Upper lobe of right lung (tissue), 1 donor: ENCODE data around the gene UNC5C. TPM values are rescaled to one million over a fixed set of nuclear protein-coding genes. Genes with fewer than 3 reads are reported as not detected.
A peak's percentile ranks its signal among the peaks of the same experiment; 100 is the strongest.

ENCODE experiments used
- ATAC-seq: fragments of 200-7000 bp; cut with Tn5 transposase; one replicate; pipeline ENCODE4 v1.9.1; 2020; ENCODE audit warnings: mild to moderate bottlenecking, moderate library complexity
- DNase-seq: peaks from one replicate; pipeline ENCODE4 v3.0.0-alpha.2; 2020
- H3K27ac ChIP-seq: fragments of 200-600 bp; one replicate; pipeline ENCODE4 v1.8.0; 2022
- H3K27me3 ChIP-seq: fragments of 200-600 bp; one replicate; pipeline ENCODE4 v1.8.0; 2022; ENCODE audit warnings: mild to moderate bottlenecking
- H3K36me3 ChIP-seq: fragments of 200-600 bp; one replicate; pipeline ENCODE4 v1.8.0; 2022
- H3K4me1 ChIP-seq: fragments of 200-600 bp; one replicate; pipeline ENCODE4 v1.8.0; 2022
- H3K4me3 ChIP-seq: fragments of 200-600 bp; one replicate; pipeline ENCODE4 v1.8.0; 2022; ENCODE audit warnings: mild to moderate bottlenecking
- H3K9me3 ChIP-seq: fragments of 200-600 bp; one replicate; pipeline ENCODE4 v1.8.0; 2022
- CTCF ChIP-seq: fragments of 200-600 bp; IDR thresholded peaks from one replicate; pipeline ENCODE4 v1.8.0; 2022; ENCODE audit warnings: antibody characterized with exemption
- intact Hi-C: fragments of 100-400 bp; cut with DNase I; formaldehyde crosslinking; loops from one replicate; pipeline ENCODE4 v1.11.0; 2022
- total RNA-seq: library from RNA; stranded (reverse); fragmentation: NEBNext Ultra II Directional; extraction: Animal tissue kit (Norgen Biotek cat#: 25700); gene quantifications from one replicate; pipeline ENCODE4 v1.2.1, GENCODE V29; 2021
- donor health status: DM: no; HTN: yes; CAD: no; lungs with severe emphysema.

UNC5C gene
- total RNA-seq, 1 donor from 2014 or later = 6.7 TPM

DNA sequence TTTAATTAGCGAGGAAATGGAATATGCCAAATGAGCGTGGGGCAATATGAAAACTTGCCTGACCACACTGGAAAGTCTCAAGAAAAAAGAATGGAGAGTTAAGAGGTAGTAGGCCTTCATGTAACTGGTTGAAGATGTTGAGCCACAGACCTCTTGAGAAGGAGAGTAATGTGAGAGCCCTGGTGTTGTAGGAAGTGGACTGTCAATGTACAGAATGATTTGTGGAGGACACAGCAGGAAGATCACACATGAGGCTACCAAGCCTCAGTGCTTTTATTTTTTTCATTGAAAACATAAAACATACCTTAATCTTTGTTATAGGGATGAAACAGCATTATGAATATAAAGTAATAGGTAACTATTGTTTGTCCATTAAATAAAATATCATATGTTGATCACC lies 331.6 kb downstream of the UNC5C start:
- Histone ChIP-seq H3K9me3 (no peaks in the 10 kb centered on the region), H3K4me1 (no peaks in the 10 kb centered on the region), H3K36me3 (no peaks in the 10 kb centered on the region), H3K27me3 (no peaks in the 10 kb centered on the region), H3K4me3 (no peak overlapping the region), H3K27ac (no peak overlapping the region)
- intact Hi-C loops = no loop called here
- DNase-seq (no peak), ATAC-seq (no peak)
- no peak for TF ChIP-seq CTCF

GRCh38 chr4:95216636-95217035 lies 332.1 kb downstream of the UNC5C start:
- intact Hi-C loops = no loop called here
- H3K9me3 ChIP-seq = no peaks in the 10 kb centered on the region
- no peaks in the 10 kb centered on the region for H3K36me3 ChIP-seq
- ATAC-seq (no peak), DNase-seq (no peak)
- no peaks in the 10 kb centered on the region for H3K4me1 ChIP-seq
- no peaks in the 10 kb centered on the region for H3K27me3 ChIP-seq
- no peak overlapping the region for H3K4me3 ChIP-seq
- no peak for TF ChIP-seq CTCF
- no peak overlapping the region for H3K27ac ChIP-seq

- H3K36me3 ChIP-seq = no peaks in the 10 kb centered on the region
- H3K4me1 ChIP-seq = no peaks in the 10 kb centered on the region
- DNase-seq (no peak), ATAC-seq (peak; percentile 50)
- no peak for TF ChIP-seq CTCF
- intact Hi-C loops = no loop called here
- H3K9me3 ChIP-seq = no peaks in the 10 kb centered on the region
- H3K4me3 ChIP-seq = no peak overlapping the region
- no peak overlapping the region for H3K27ac ChIP-seq
- no peaks in the 10 kb centered on the region for H3K27me3 ChIP-seq
Observed at GRCh38 chr4:95215991-95216605, 332.7 kb downstream of the UNC5C start.

DNA sequence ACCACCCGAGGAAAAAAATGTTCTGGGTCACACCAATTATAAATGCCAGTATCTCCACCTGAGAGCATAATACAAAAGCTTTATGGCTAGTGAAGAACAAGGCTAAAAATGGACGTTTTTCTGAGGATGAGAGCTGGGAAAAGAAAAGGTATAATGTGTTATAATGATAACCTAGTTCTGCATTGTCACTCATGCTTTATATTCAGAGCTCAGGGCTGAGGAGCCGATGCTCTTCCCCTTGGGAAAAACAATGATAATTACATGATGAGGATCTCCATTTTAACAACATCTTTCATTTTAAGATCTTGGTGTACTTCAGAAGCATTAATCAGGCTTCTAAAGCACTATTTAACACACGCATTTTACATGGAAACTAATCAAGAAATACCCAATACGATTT lies 333.7 kb downstream of the UNC5C start:
- no peak for TF ChIP-seq CTCF
- Histone ChIP-seq H3K36me3 (no peaks in the 10 kb centered on the region), H3K27me3 (no peaks in the 10 kb centered on the region), H3K4me3 (no peak overlapping the region), H3K9me3 (no peaks in the 10 kb centered on the region), H3K27ac (no peak overlapping the region), H3K4me1 (no peaks in the 10 kb centered on the region)
- no peak for ATAC-seq
- intact Hi-C loops = no loop called here
- no peak for DNase-seq

DNA sequence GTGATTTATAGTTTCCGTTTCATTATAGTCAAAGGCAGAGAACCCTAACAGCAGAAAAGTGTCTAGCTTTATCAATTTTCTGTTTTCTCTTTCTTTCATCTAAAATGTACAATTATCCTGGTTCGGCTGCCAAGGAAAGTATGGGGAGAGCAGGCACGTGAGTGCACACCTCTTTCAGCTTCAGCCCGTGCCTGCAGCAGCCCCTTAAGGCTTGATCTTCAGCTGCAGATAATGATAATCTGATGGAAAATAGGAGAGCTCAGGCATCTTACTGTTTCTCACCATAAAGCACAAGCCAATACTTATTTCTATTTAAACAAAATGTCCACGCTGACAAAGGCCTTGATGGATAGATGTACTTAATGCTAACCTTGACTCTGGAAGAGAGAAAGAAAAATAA lies 334.4 kb downstream of the UNC5C start:
- ATAC-seq (no peak), DNase-seq (no peak)
- Histone ChIP-seq H3K36me3 (no peaks in the 10 kb centered on the region), H3K9me3 (no peaks in the 10 kb centered on the region), H3K4me3 (no peak overlapping the region), H3K27me3 (no peaks in the 10 kb centered on the region), H3K4me1 (no peaks in the 10 kb centered on the region), H3K27ac (no peak overlapping the region)
- intact Hi-C loops = no loop called here
- no peak for TF ChIP-seq CTCF

DNA sequence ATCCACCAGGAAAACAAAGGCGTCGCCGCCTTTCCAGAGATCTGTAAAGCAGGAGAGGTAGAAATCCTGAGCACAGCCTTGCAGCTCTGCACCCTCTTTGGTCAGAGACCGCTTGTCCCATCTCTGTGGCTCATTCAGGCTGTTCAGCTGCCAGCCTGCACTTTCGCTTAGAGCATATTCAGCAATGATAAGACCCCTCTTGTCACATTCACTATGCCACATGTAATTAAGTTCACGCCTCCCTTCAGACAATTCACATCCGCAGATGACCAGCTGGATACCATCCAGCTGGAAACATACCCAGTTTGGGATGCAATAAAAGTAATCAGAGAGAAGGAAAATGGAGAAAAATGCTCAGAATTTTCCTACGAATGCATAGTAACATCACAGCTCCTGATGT lies 335.4 kb downstream of the UNC5C start:
- no peak for DNase-seq
- ATAC-seq = no peak

More for the DNA sequence above, 335.4 kb downstream of the UNC5C start:
- H3K9me3 ChIP-seq = no peaks in the 10 kb centered on the region
- H3K27me3 ChIP-seq = no peaks in the 10 kb centered on the region
- TF ChIP-seq CTCF = no peak
- H3K27ac ChIP-seq = no peak overlapping the region
- intact Hi-C loops = no loop called here
- H3K4me3 ChIP-seq = no peak overlapping the region
- no peaks in the 10 kb centered on the region for H3K36me3 ChIP-seq
- H3K4me1 ChIP-seq = no peaks in the 10 kb centered on the region
